ENCODE measurements around the gene ANGPTL2. TPM values are rescaled to one million over a fixed set of nuclear protein-coding genes. Genes with fewer than 3 reads are reported as not detected.

The ANGPTL2 gene
- total and polyA plus RNA-seq, 12 donors = 16.2 to 73.5 (median 42.9) TPM

GRCh38 chr9:127038531-127038930 lies 83.9 kb downstream of the ANGPTL2 start:
- Histone ChIP-seq H3K4me1 (peaks cover 0 to 37% (median 24%) of the 10 kb centered on the region in 9 donors), H3K9me3 (no peaks in the 10 kb centered on the region), H3K36me3 (no peaks in the 10 kb centered on the region), H3K4me3 (no peak overlapping the region), H3K27ac (no peak overlapping the region), H3K27me3 (no peaks in the 10 kb centered on the region)
- TF ChIP-seq CTCF (IDR thresholded peaks at IDR 0.05) = no peak
- intact Hi-C loops (cut with DNase I) = loop anchor here in 3 of 10 donors (5.0 to 10.0 kb wide), 3 partner anchors 54 to 86 kb away; partner anchors contain the start of gene ANGPTL2 (in 1 of the 3)
- no peak for DNase-seq
- 95 to 98% methylated on average over 5 of the region's 5 CpGs for WGBS, 2 donors
- ATAC-seq = no peak

Other genes starting within 250 kb of the ANGPTL2 start
- 10 to 100 TPM; 13.5 to 25.0 (median 17.0) TPM for gene RALGPS1, start 207.9 kb downstream of the ANGPTL2 start, total RNA-seq
- 10 to 100 TPM in 1 of 2 donors, 1 to 10 TPM in 1; 4.2 to 14.4 TPM for gene RALGPS1, start 207.9 kb downstream of the ANGPTL2 start, polyA plus RNA-seq
- 10 to 100 TPM in 9 of 10 donors, 1 to 10 TPM in 1; 9.9 to 53.1 (median 31.6) TPM for gene GARNL3, start 142.1 kb upstream of the ANGPTL2 start, total RNA-seq
- 10 to 100 TPM in 1 of 2 donors, 1 to 10 TPM in 1; 3.3 to 17.7 TPM for gene GARNL3, start 142.1 kb upstream of the ANGPTL2 start, polyA plus RNA-seq

All from heart right ventricle (tissue), 16 donors.